CD4-positive, alpha-beta T cell treated with Interleukin-6 for 4 hours (primary cell): ENCODE data around the gene GK.
"Not testable (repeated sequence)": the region's sequence is repeated elsewhere in the genome, so short reads cannot be mapped to it uniquely, and the experiment has no call there.

Source experiments
- DNase-seq: peaks from one replicate; pipeline ENCODE4 v3.0.0-alpha.2; 2020; ENCODE audit warnings: mixed read lengths

Gene GK

DNA sequence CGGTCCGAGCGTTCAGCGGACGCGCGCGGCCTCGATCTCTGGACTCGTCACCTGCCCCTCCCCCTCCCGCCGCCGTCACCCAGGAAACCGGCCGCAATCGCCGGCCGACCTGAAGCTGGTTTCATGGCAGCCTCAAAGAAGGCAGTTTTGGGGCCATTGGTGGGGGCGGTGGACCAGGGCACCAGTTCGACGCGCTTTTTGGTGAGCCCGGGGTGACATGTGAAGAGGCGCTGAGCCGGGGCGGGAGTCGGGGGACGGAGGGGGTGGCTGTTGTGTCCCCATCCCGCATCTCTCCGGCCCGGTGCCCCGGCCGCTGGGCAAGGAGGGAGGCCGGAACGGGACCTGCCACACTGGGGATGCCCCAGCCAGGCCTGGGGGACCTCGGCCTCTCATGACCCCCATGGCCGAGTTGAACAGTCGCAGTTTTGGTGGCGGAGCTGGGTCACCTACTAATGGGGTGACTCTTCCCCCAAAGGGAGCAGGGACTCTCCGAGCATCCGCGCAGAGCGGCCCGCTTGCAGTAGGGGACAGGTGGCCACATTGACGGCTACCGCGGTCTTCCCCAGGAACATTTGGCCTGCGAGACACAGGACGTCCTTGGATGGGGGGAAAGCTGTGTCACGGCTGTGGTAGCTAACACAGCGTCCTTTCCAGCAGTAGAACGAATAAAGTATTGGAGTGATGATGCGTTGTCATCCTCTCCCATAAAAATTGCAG is at the start of gene GK:
GK (plus strand) TSS at position 9 of the 717 bp plus-strand sequence; CDS start at position 124, 115 bp downstream.
- DNase-seq: peak; percentile 28

DNA sequence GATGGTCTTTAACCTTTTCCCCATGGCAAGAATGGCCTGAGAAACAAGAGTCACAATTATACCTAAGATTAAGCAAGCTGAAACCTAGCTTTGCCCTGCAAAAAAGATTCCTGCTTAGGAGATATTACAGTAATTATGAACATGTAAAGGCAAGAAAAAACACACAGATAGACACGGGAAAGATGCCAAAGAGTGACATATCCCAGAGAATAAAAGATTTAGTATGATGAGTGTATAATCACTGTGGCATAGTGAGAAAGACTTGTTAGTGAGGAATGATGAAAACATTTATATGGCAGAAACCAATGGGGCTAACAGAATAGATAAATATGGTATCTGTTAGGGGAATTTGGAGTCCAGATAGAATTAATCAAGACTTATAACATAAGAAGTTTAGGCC is 46.1 kb upstream of the GK start:
- DNase-seq: no peak

DNA sequence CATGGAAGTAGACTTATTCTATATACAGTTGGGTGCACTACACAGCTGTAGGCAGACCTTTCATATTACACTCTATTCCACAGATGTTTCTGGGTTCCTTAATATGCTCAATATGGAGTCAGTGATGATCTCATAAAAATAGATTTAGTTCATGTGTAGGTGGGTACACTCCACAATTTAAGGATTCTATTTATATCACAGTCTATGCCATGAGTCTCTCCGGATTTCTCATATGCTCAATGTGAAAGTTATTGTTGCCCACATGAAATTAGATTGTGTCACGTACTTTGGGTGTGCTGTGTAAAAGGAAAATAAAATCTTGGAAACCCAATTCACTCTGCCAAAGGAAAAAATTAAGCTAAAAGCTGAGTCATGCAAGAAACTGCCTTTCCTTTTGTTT is 43.2 kb upstream of the GK start:
- DNase-seq: no peak

- DNase-seq: no peak
Measured at GRCh38 chrX:30612250-30612655, 41.0 kb upstream of the GK start.

GRCh38 chrX:30613721-30614120 is 39.5 kb upstream of the GK start:
- no peak for DNase-seq

- DNase-seq: no peak
Measured at GRCh38 chrX:30615229-30615628, 38.0 kb upstream of the GK start.

GRCh38 chrX:30618160-30618765 is 35.0 kb upstream of the GK start:
- DNase-seq: no peak

DNA sequence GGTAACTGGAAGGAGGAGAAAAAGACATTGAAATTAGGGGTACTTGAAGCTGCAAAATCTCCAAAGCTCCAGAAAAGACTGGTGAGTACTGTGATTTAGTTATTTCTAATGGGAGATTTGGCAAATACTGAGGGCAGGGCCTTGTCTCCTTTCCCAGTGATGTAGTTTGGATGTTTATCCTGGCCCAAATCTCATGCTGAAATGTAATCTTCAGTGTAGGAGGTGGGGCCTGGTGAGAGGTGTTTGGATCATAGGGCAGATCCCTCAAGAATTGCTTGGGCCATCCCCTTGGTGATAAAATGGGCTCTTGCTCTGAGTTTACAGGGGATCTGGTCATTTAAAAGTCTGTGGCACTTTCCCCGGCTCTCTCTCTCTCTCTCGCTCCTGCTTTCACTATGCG is 33.1 kb upstream of the GK start:
- no peak for DNase-seq

DNA sequence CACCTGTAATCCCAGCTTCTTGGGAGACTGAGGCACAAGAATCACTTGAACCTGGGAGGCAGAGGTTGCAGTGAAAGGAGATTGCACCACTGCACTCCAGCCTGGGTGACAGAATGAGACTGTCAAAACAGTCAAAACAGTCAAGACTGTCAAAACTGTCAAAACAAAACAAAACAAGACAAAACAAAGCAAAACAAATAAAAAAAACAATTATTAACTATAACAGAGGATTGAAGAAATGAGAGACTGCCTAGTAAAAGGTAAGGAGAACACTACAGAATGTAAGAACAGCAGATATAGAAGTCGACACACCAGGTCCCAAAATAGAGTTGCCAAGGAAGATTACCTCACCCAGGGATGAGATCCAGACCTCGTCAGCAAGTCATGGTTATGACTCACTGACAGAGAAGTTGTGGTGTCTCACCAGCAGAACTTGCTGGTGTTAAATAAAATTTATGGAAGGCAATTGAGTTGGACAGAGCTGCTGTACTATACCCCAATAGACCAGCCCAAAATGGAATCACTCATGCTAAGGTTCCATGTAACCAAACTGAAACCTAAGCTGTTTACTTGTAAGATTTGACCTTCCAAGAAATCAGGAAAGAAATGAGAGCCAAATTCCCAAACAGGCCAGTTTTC is 32.1 kb upstream of the GK start:
- DNase-seq: no peak

GRCh38 chrX:30622361-30622760 is 30.9 kb upstream of the GK start:
- no peak for DNase-seq

DNA sequence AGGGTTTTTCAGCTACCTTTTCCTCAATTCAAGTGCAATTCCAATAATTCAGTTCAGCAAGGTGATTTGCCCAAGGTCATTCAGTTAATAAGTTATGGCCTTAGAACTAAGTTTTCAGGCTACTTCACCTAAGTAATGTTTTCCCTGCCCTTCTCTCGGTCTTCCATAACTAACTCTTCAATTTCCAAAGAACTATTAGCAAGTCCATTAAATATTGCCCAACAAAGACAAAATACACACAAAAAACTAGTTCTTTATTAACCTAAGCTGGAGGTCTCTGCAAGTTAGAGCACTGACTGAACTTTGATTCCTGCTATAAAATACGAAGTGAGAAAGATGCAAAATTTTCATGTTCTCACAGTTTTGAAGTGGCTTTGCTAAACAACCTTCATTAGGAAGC is 26.8 kb upstream of the GK start:
- no peak for DNase-seq

DNA sequence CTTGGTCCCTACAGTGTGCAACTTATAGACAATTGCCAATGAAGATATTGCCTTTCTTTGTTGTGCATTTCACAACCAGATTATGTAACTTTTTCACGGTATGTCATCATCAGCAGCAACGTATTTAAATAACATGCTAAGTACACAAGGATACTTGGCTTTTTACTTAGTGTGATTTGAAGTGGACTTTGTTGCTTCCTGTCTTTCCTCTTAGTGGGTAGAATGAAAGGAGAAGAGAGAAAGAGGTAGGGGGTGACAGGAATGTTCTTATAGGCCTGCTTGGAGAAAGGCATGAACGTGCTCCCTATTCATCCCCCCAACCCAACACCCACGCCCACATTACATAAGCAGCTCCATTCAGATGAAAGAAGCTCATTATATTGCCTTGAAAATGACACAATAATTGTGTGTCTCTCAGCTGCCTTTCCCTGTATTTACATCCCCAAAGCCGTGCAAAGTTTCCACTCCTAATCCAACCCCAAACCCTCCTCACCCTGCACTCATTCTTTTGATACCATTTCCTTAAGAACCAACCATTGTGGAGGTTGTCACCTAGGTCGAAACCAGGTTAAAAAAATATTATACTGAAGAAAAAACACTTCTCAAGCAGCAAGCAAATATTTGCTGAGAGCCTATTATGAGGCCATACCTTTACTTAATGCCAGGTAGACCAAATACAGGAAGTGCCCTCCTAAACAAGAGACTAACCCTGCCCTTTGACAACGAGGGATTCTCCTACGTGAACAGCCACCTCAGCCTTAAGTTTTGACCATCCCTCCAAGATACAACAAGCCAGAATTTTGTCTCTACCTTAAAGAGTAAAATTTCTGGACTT is 25.2 kb upstream of the GK start:
- DNase-seq: no peak

GRCh38 chrX:30634070-30634469 is 19.2 kb upstream of the GK start:
- not testable (repeated sequence) for DNase-seq

- DNase-seq: peak; percentile 14
Measured at GRCh38 chrX:30635630-30636029, 17.6 kb upstream of the GK start.

GRCh38 chrX:30637874-30638815 is 15.1 kb upstream of the GK start:
- DNase-seq: no peak

DNA sequence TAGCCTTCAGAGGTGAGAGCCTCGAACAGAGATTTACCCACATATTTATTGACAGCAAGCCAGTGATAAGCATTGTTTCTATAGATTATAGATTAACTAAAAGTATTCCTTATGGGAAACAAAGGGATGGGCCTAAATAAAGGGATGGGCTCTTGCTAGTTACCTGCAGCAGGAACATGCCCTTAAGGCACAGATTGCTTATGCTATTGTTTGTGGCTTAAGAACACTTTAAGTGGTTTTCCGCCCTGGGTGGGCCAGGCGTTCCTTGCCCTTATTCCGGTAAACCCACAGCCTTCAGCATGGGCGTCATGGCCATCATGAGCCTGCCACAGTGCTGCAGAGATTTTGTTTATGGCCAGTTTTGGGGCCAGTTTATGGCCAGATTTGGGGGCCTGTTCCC is 13.5 kb upstream of the GK start:
- DNase-seq: not testable (repeated sequence)

- DNase-seq: no peak
Measured at GRCh38 chrX:30642642-30643041, 10.6 kb upstream of the GK start.

- no peak for DNase-seq
Measured at GRCh38 chrX:30643313-30643821, 9.9 kb upstream of the GK start.

DNA sequence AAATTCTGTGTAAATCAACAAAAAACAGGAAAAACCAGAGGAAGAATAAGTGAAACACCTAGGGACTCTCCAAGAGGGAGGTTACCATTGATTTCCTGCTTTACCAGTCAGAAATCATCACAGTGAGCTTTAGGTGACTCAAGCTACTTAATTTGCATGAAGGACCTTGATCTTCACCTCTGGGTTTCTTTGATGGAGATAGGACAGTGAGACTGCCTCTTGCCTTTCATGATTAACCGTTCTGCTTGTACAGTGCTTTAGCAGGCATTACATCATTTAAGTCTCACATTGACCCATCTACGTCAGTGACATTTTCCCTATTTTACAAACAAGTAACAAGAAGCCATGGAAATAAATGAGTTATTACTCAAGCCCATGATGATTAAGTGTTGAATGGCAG is 3.4 kb upstream of the GK start:
- no peak for DNase-seq

DNA sequence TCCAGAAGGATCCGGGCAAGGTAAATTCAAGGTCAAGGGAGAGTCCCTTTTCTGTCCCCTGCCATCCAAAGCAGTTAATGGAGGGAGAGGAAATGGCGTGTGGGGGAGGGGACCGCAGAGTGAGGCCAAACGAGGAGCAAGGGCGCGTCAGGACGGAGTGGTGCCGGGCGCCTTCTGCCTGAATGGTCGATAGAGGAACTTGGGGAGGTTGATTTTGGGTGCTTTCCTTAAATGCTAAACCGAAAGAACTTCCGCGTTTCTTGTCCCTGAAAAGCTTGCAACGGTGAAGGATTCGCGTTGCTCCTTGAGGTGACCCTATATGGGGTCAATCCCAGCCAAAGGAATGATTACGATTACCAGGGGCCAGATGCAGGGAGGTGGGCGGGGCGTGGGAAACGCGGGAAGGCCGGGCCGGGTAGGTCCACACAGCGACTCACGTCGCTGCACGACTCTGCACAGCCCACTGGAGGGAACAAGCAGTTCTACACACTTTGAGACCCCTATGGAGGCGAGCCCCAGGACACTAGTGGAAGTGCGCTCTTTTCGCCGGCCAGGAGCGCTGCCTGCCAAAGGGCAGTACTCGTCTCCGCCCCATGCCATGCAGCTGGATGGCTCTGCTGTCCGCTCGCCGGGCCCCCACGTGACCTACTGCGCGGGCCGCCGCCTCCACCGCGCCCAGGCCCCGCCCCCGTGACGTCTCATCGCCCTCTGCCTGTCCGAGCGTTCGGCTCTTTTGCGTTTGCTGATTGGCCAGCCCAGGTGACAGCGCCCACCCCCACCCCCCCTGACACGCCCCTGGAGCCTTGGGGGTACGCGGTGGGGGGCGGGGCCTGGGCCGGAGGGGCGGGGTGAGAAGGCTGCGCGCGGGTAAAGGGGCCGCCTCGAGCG is 452 bp upstream of the GK start:
- DNase-seq: peak; percentile 92

- DNase-seq: not testable (repeated sequence)
Measured at GRCh38 chrX:30654386-30654785, 1.2 kb downstream of the GK start.
